Sciatic nerve (tissue), 2 donors: ENCODE data around the gene CEP192. TPM values are rescaled to one million over a fixed set of nuclear protein-coding genes. Genes with fewer than 3 reads are reported as not detected.

Experiments used
- ATAC-seq: fragments of 200-7000 bp; cut with Tn5 transposase; one replicate; pipeline ENCODE4 v1.9.1; 2020; ENCODE audit warnings: mild to moderate bottlenecking, moderate library complexity
- DNase-seq: peaks from one replicate; pipeline ENCODE4 v3.0.0-alpha.2; 2020; ENCODE audit warnings: low spot score
- intact Hi-C: fragments of 100-400 bp; cut with DNase I; formaldehyde crosslinking; loops from one replicate; pipeline ENCODE4 v1.14.2; 2022
- total RNA-seq: library from RNA; stranded (reverse); fragmentation: NEBNext Ultra II Directional; extraction: Animal tissue kit (Norgen Biotek cat#: 25700); gene quantifications from one replicate; pipeline ENCODE4 v1.2.1, GENCODE V29; 2021
- donor health status: DM: no; HTN: no; CAD: no.
- donor health status: DM: no; HTN: no; CAD: no.

CEP192 gene
- total RNA-seq, 1 donor from 2014 or later: 37.8 TPM

DNA sequence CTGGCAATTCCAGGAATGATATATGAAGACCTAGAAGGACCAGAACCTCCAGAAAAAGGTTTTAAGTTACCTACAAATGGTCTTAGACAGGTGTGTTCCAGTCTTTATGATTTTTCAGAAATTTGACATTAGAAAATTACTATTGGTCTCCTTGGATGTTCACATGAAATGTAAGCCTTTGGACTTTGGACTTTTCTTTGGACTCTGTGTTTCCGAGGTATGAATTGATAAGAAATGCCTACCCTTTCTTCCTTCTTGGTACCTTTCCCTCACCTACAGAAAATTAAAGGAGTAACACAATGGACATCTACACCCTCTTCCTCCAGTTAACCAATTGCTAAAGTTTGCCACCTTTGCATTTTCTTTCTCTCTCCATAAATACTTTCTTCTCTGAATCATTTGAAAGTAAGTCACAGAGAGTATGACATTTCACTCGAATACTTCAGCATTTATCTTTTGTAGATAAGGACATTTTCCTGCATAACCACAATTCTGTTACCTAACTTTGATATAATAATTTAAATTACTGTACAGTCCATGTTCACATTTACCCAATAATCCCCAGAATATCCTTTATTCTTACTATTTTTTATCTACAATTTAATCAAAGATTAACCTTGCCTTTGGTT, 26.2 kb downstream of the CEP192 start:
- intact Hi-C loops: no loop called here
- DNase-seq (no peak), ATAC-seq (no peak)

DNA sequence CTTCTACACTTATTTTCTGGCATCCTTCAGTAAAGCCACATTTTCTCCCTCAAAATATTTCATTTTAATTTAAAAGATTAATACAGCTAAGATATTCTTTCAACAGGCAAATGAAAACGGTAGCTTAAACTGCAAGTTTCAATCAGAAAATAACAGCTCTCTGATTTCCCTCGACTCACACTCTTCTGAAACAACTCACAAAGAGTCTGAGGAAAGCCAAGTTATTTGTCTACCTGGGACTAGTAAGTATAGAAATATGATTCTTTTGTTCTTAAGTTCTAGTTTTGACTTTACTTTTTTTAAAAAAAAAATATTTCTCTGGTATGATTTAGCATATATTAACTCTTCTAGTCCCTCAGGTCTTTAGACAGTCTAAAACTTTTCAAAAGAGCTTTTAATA, 27.2 kb downstream of the CEP192 start:
- ATAC-seq (no peak), DNase-seq (no peak)
- intact Hi-C loops: no loop called here

DNA sequence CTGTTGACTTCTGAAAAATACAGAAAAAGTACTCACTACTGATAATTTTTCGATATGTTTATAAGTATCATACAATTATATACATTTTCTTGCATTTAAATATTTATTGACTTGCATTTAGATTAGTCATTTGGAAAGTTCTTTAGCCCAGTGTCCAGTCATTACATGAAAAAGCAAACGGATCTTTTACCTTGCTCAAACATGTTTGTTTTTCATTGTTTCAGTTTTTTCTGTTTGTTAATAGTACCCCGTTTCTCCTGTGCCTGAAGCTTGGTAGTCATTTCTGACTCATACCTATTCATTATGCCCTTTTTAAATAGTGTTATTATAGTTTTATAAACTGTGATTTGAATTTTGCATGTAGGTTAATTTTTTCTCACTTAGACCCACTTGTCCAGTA, 28.1 kb downstream of the CEP192 start:
- ATAC-seq: no peak
- DNase-seq: no peak
- intact Hi-C loops: no loop called here

DNA sequence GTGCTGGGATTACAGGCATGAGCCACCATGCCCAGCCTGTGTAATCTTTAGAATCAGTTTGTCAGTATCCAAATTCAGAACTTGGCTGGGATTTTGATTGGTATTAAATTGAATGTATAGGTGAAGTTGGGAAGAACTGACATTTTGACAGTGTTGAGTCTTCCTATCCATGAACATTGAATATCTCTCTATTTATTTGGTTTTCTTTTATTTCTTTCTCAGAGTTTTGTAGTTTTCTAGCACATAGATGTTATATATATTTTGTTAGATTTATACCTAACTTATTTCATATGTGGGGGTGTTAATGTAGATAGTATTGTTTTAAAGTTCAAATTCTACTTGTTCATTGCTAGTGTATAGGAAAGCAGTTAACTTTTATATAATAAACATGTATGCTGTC, 31.5 kb downstream of the CEP192 start:
- DNase-seq: no peak
- intact Hi-C loops: no loop called here

DNA sequence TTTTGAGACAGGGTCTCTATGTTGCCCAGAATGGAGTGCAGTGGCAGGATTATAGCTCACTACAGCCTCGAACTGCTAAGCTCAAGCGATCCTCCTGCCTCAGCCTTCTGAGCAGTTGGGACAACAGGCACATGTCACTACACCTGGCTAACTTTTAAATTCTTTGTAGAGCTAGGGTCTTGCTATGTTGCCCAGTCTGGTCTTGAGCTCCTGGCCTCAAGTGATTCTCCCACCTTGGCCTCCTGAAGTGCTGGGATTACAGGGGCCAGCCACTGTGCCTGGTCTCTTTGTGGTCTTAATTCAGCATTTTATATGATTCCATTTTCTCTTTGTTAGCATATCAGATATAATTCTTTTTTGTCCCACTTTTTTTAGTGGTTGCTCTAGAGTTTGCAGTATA, 34.1 kb downstream of the CEP192 start:
- ATAC-seq (no peak), DNase-seq (no peak)
- intact Hi-C loops: no loop called here

More for the DNA sequence above, 31.5 kb downstream of the CEP192 start:
- no peak for ATAC-seq

DNA sequence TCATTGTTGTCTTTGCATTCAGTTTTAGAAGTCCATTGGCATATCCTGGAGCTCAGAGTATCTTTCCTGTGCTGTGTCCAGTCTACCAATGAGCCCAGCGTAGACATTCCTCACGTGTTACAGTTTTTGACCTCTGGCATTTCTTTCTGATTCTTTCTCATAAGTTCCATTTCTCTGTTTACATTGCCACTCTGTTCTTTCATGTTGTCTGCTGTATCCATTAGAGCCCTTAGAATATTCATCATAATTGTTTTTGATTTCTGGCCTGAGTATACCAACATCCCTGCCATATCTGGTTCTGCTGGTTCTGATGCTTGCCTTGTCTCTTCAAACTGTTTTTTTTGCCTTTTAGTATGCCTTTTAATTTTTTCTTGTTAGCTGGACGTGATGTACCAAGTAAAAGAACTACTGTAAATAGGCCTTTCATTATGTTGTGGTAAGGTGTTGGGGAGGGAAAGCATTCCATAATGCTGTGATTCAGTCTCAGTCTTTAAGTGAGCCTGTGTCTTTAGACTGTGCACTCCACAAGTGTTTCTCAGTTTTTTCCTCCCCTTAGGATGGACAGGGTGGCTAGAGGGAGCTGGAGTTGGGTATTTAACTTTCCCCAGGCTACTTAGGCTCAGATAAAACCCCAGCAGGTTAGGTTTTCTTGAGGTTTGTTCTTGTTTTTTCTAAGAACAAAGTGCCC, 35.6 kb downstream of the CEP192 start:
- ATAC-seq (no peak), DNase-seq (no peak)
- intact Hi-C loops: no loop called here

DNA sequence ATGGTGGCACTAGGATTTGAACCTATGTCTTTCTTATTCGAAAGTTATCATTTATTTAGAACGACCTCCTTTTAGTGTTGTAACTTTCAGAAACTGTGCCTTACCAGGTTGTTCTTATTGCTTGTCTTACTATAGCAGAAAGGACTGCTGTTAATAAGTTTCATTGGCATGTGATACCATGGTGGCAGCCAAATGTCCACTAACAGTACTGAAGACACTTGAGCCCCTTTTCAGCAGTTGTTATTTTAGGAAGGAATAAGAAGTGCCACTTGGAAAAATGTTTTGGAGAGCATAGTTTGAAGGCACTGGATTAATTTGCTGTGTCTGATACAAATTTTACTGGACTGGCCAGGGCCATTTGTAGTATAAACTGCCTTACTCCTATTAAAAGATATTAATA, 37.7 kb downstream of the CEP192 start:
- no peak for ATAC-seq
- DNase-seq: no peak
- intact Hi-C loops: no loop called here

DNA sequence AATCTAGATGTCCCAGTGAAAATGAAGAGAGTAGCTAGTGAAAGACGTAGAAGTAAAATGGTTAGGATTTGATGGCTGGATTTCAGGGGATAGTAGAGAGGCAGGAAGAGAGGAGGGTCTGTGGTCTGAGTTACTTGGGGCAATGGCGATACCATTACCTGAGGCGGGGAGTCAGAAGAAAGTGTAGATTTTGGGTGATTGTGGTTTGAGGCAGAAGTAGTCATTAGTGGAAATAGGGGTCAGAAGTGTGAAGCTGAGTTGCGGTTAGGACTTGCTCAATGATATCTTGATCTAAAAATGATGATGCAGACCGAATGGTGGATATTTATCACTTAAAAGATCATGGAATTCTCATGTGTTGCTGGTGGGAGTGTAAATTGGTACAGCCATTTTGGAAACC, 41.0 kb downstream of the CEP192 start:
- DNase-seq: no peak
- intact Hi-C loops: no loop called here
- ATAC-seq: no peak

DNA sequence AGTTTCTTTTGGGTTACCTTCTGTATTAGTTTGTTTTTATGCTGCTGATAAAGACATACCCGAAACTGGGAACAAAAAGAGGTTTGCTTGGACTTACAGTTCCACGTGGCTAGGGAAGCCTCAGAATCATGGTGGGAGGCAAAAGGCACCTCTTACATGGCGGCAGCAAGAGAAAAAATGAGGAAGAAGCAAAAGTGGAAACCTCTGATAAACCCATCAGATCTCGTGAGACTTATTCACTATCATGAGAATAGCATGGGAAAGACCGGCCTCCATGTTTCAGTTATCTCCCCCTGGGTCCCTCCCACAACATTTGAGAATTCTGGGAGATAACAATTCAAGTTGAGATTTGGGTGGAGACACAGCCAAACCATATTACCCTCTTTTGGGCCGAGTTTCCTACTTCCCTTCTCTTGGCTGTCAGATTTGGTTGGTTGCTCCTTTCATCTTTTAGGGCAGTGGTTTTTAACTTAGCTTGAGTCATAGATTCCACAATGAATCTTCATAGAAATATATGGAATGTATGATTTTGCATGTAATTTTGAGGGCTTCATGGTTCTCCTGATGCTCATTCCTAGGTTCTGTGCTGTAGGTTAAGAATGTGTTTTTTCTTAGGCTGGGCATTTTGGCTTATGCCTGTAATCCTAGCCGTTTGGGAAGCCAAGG, 44.2 kb downstream of the CEP192 start:
- ATAC-seq (no peak), DNase-seq (no peak)
- intact Hi-C loops: no loop called here

DNA sequence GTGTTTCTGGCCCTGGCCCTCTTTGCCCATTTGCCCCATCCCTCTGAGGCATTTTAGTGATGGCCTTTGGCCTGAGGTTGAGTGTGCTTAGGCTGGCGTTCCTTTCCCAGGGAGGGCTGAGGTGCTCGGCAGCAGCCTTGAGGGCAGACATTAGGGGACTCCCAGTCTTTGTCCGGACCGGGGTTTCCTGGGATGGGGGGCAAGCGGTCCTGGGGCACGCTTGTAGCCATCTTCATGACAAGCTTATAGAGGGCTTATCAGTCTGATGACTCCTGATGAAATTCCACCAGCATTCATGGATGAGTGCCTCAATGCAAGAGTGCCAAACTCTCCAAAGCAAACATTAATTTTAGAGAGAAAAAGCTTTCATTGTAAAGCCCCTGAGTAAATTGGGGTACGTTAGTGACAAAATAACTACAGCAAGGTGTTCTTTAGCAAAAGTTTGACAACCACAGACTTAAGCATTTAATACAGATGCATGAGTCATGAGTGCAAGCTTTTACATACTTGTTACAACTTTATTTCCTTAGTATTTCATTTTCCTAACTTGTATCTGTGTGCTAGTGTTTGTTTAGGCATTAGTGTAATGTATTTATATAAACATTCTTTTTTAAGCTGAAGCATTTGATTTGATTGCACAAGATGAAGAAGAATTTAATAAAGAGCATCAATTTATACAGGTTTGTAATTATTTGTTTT, 45.6 kb downstream of the CEP192 start:
- ATAC-seq: no peak
- DNase-seq: no peak
- intact Hi-C loops: no loop called here

DNA sequence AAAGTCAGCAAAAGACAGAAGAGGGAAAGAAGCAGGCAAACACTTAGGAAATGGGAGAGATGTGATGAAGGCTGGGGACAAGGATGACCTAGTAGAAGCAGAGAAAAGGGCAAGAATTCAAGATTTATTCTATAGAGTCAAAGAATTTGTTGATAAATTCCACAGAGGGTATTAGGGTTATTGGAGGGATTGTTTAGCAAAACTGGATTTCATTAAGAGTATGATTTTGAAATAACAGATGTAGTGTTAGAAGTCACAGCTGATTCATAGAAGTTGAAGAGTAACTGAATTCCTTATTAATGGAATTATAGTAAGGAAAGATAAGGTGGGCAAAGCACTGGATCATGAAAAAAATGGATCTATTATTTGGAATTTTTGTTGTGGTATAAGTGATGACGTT, 48.6 kb downstream of the CEP192 start:
- no peak for DNase-seq
- intact Hi-C loops: no loop called here
- no peak for ATAC-seq

DNA sequence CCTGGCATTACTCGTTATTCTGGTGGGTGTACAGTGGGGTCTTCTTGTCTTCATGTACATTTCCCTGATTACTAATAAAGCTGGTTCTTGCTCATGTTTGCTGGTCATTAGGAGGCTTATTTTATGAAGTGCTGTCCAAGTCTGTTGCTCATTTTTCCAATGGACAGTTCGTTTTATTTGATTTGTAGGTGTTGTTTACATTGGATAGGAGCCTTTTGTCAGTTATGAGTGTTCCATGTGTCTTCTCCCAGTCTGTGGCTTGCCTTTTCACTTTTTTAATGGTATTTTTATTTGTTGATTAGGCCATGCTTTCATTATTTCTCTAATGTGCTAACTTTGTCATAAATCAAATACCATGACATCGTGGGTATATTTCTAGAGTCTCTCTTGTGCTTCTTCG, 51.9 kb downstream of the CEP192 start:
- DNase-seq: no peak
- intact Hi-C loops: no loop called here
- ATAC-seq: no peak

DNA sequence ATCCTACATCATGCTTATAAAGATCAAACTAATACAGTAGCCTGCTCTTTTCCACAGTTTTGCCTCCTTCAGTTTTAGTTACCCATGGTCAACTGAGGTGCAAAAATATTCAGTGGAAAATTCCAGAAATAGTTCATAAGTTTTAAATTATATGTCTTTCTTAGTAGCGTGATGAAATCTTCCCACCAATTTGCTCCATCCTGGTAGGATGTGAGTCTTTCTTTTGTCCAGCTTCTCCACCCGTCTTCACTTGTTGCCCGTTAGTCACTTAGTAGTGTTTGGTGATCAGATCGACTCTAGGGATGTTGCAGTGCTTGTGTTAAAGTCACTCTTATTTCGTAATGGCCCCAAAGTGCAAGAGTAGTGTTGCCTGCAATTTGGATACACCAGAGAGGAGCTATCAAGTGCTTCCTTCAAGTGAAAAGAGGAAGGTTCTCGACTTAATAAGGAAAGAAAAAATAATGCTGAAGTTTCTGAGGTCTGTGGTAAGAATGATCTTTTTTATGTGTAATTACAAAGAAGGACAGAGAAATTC, 57.0 kb downstream of the CEP192 start:
- DNase-seq: no peak
- intact Hi-C loops: no loop called here
- no peak for ATAC-seq

DNA sequence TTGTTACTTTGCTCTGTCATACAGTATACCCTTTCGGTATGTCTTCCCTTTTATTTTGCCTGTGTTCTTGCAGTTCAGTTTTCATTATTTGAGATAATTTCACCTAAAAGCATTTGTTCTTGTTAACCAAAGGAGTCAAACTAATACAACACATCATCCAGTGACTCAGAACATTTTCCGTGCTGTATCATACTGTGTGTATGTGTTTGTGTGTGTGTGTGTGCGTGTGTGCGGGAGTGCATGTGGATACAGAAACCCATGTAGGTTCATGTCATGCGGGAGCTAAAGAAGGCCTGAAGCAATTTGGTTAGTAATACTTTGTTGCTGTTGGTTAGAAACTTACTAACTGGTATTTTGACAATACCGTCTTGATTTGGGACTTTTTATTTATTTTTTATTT, 60.0 kb downstream of the CEP192 start:
- DNase-seq: no peak
- intact Hi-C loops: no loop called here
- no peak for ATAC-seq

DNA sequence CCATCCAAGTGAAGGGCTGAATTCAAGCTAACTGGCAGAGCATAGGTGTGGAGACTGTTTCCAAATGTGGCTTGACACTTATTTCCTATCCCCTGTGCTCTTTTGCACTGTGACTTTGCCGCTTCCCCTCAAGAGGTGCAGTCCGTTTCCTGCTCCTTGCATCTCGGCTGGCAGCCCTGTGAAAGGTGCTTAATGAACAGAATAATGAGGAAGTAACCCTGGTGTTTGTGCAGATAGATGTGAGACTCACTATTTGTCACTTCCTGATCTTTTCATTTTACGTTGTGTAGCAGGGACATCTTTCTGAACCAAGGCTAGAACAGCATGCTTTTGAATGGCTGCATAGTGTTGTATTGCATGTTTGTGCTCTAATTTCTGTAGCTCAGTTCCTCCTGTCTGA, 60.8 kb downstream of the CEP192 start:
- intact Hi-C loops: no loop called here
- ATAC-seq: no peak
- DNase-seq: no peak

DNA sequence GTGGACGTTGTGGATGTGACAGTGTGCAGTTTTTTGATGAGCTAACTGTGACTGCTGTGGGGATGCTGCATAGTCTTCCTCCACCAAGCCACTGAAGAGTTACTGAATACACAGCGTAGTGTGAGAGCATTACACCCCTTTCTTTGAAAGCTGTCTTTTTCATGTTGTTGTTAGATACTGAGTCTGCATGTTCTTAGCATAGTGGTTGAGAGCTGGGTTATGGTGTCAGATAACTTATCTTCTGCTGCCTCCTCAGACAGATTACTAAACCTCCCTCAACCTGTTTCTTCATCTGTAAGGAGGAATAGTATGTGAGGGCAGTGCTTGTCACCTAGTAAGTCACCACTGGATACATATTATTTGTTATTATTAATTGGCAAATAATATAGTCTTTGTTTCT, 63.2 kb downstream of the CEP192 start:
- intact Hi-C loops: no loop called here
- DNase-seq: no peak
- no peak for ATAC-seq

DNA sequence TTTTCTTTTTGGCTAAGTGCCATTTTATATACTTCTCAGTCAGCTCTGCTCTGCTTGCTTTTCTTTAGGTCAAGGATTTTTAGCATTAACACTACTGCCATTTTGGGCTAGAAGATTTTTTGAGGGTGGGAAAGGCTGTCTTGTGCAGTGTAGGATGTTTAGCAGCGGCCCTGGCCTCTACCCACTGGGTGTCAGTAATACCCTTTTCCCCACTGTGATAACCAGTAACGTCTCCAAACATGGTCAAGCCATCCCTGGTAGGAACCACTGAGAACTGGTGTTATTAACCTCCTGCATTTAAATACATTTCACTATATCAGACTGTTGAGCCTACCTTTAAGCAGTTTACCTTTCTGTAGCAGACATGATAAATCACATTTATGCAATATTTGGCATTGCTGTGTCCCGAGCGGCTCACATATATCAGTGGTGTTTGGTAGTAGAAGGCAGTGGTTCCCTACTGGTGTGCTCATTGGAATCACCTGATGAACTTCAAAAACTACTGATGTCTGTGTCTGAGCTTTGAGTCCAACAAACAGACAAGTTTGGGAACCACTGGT, 70.5 kb downstream of the CEP192 start:
- intact Hi-C loops: no loop called here
- ATAC-seq (no peak), DNase-seq (no peak)

DNA sequence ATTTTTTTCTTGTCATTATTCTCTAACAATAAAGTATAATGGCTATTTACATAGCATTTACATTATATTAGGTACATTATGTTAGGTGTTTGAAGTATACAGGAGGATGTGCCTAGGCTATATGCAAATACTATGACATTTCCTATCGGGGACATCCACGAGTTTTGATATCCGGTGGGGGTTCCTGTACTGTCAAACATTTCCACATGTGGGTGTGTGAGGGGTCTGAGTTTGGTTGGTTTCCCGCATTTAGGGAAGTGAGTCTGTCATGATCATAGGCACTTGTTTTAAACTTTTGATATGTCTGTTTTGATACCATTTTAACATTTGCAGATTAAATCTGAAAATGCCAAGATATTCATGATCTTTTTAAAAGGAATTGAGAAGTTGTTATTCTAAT, 76.0 kb downstream of the CEP192 start:
- DNase-seq: no peak
- no peak for ATAC-seq
- intact Hi-C loops: no loop called here

DNA sequence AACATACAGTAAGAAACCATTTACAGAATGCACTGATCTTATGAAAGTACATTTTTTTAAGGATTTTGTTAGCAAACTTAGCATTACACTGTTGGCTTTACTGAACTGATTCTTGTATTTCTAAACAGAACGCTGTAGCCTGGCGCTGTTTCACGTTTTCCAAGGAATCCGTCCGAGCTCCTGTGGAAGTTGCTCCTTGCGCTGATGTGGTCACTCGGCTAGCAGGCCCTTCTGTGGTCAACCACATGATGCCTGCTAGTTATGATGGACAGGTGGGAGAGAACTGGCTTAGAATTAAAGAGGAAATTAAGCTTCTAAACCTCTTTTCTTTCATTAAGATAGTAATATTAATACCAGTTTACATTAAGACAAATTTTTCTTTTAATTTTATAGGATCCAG, 76.8 kb downstream of the CEP192 start:
- DNase-seq (no peak), ATAC-seq (no peak)

DNA sequence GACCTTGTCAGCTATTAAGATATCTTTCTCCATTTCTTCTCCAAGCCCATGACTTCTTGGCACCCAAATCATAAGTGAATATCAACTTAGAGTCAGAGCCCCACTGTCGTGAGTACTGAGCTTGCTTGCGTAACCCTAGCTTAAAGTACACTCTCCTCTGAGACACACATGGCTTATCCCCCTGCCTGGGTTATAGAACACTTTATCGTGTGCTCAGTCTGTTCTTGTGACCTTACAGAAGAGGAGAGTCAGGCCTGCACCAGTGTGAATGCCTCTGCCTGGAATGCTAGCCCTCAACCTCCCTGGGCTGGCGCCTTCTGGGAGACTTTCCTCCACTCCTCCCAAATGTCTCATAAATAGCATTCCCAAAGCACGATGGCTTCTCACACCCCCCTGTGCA, 79.3 kb downstream of the CEP192 start:
- intact Hi-C loops: no loop called here
- DNase-seq: no peak

More for the DNA sequence above, 76.8 kb downstream of the CEP192 start:
- intact Hi-C loops: no loop called here

More for the DNA sequence above, 79.3 kb downstream of the CEP192 start:
- ATAC-seq: no peak
